Panc1 (cell line): ENCODE results near the gene PTGDR2.

ENCODE experiments used
- CTCF ChIP-seq: fragments of 450-650 bp; IDR thresholded peaks from 2 replicates; pipeline ENCODE4 v1.5.1; 2017; ENCODE audit warnings: mild to moderate bottlenecking
- POLR2AphosphoS5 ChIP-seq: IDR thresholded peaks from 2 replicates; pipeline ENCODE4 v1.6.1; 2012; ENCODE audit warnings: mild to moderate bottlenecking, low read depth, low read length, moderate library complexity
- REST ChIP-seq, 2 experiments: IDR thresholded peaks; 2 replicates each; pipeline ENCODE4 v1.6.1; 2011 to 2012; ENCODE audit warnings: low read depth in 2 of 2, control low read depth in 1 of 2, low read length in 1 of 2, mild to moderate bottlenecking in 1 of 2, moderate library complexity in 1 of 2; ENCODE audit not compliant: insufficient read depth in 1 of 2
- SIN3A ChIP-seq: IDR thresholded peaks from 2 replicates; pipeline ENCODE4 v1.6.1; 2012; ENCODE audit warnings: low read depth, mild to moderate bottlenecking, low read length, moderate library complexity, borderline replicate concordance; ENCODE audit not compliant: insufficient read depth
- TCF7L2 ChIP-seq: IDR thresholded peaks from 2 replicates; pipeline ENCODE4 v1.6.1; 2011; ENCODE audit warnings: mild to moderate bottlenecking, low read depth, low read length, inconsistent platforms

- TF ChIP-seq TCF7L2 (no peak), CTCF (no peak), SIN3A (no peak), REST (IDR thresholded peaks at IDR 0.05; ENCODE audit: insufficient read depth in 1 of 2, low read depth in 2 of 2, low read length in 1 of 2) (no peak), POLR2AphosphoS5 (no peak)
Observed at GRCh38 chr11:60870276-60870675, 14.5 kb upstream of the PTGDR2 start.
